ENCODE data around the gene CLCN4. TPM values are rescaled to one million over a fixed set of nuclear protein-coding genes. Genes with fewer than 3 reads are reported as not detected.

The CLCN4 gene
- total and polyA plus RNA-seq, 4 experiments from 2014 or later: 0.28 to 0.29 TPM; not detected in 2

- Histone ChIP-seq H3K27me3 (ENCODE audit: insufficient read depth, low read length) (no peaks in the 10 kb centered on the region), H3K9me3 (ENCODE audit: control insufficient read depth in 1 of 2, low read length in 2 of 2) (no peaks in the 10 kb centered on the region), H3K4me3 (ENCODE audit: low read length in 2 of 2) (peak overlapping the region in 1 of 2 donors; percentile 21), H3K27ac (ENCODE audit: low read depth, low read length) (peak overlapping the region; percentile 78), H3K4me1 (ENCODE audit: insufficient read depth, low read length) (peaks cover 65% of the 10 kb centered on the region), H3K36me3 (ENCODE audit: insufficient read depth, low read length) (no peaks in the 10 kb centered on the region)
- intact Hi-C loops (cut with micrococcal nuclease): loop anchor here (1.0 to 10.0 kb wide), 3 partner anchors 13 to 767 kb away; no protein-coding TSS in a partner anchor
- Mint-ChIP-seq H3K27ac (peak overlapping the region; percentile 69 to 99 (median 97)), H3K36me3 (peaks cover 4 to 19% of the 10 kb centered on the region in 2 donors), H3K9me3 (peaks cover 0 to 2% (median 0%) of the 10 kb centered on the region in 8 donors), H3K4me3 (peak overlapping the region; percentile 52 to 92 (median 87)), H3K4me1 (peaks cover 19 to 71% (median 50%) of the 10 kb centered on the region in 4 donors), H3K27me3 (no peaks in the 10 kb centered on the region)
- peak; percentile 46 to 79 (median 71) for DNase-seq
- ChIA-PET CTCF (ENCODE audit: partially characterized antibody) (interaction anchor here (1.1 to 5.1 kb wide), 10 partner anchors 9 to 116 kb away, joined by 3 to 31 read pairs (median 5); no protein-coding TSS in a partner anchor), POLR2A (ENCODE audit: partially characterized antibody) (interaction anchor here (0.9 to 6.0 kb wide), 9 partner anchors 10 to 114 kb away, joined by 4 to 79 read pairs (median 7); no protein-coding TSS in a partner anchor)
Measured at GRCh38 chrX:10111364-10112148, 45.2 kb upstream of the CLCN4 start.

DNA sequence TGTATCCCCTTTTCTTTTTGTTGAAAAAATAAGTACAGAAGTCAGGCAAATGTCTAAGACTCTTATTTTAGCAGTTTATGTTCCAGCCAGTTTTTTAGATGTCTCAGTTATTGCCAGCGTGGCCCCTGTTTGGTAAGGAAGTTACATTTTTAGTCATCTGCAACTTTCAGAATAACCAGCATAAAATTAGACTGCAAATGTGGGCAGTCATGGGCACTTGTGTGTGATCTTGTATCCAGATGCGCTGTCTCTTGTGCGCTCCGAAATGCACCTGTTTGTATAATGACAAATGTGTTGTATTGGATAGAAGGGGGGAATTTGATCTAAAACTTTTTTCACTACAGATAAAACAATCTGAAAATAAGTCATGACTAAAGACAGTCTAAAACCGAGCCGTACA, 44.3 kb upstream of the CLCN4 start:
- Mint-ChIP-seq H3K4me3 (peak overlapping the region in 2 of 8 donors; percentile 8 to 26), H3K4me1 (peaks cover 15 to 61% (median 42%) of the 10 kb centered on the region in 4 donors), H3K9me3 (peaks cover 0 to 2% (median 0%) of the 10 kb centered on the region in 8 donors), H3K27me3 (no peaks in the 10 kb centered on the region), H3K36me3 (peaks cover 5 to 23% of the 10 kb centered on the region in 2 donors), H3K27ac (peak overlapping the region; percentile 24 to 97 (median 81))
- Histone ChIP-seq H3K9me3 (ENCODE audit: control insufficient read depth in 1 of 2, low read length in 2 of 2) (no peaks in the 10 kb centered on the region), H3K27ac (ENCODE audit: low read depth, low read length) (peak overlapping the region; percentile 78), H3K4me3 (ENCODE audit: low read length in 2 of 2) (no peak overlapping the region), H3K36me3 (ENCODE audit: insufficient read depth, low read length) (no peaks in the 10 kb centered on the region), H3K27me3 (ENCODE audit: insufficient read depth, low read length) (no peaks in the 10 kb centered on the region), H3K4me1 (ENCODE audit: insufficient read depth, low read length) (peaks cover 56% of the 10 kb centered on the region)
- intact Hi-C loops (cut with micrococcal nuclease): loop anchor here (10.0 kb wide), 1 partner anchor 768 kb away; no protein-coding TSS in a partner anchor
- CTCF ChIA-PET (ENCODE audit: partially characterized antibody): interaction anchor here (0.9 to 5.1 kb wide), 8 partner anchors 8 to 115 kb away, joined by 3 to 31 read pairs (median 14); no protein-coding TSS in a partner anchor
- DNase-seq: no peak
- POLR2A ChIA-PET (ENCODE audit: partially characterized antibody): interaction anchor here (0.9 to 5.2 kb wide), 3 partner anchors 29 to 97 kb away, joined by 4 to 75 read pairs (median 16); no protein-coding TSS in a partner anchor

DNA sequence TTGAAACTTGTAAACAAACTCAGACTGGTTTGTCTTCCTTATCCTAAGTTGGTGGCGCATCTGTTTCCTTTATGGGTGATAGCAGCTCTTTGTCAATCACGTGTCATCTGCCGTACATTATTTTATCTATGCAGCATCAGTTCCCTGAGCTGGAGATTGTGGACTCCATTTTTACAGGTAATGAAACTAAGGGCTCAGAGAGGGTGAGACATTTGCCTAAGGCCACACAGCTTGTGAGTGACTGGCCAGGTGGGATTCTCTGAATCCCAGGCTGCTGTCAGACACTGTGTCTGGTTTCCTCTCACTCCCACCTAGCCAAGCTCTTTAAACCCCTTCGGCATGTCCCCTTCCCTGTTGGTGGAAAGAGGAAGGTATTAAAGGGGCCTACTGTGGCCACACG, 41.7 kb upstream of the CLCN4 start:
- no peak overlapping the region for H3K27ac ChIP-seq (ENCODE audit: low read depth, low read length)
- H3K4me1 ChIP-seq (ENCODE audit: insufficient read depth, low read length): peaks cover 31% of the 10 kb centered on the region
- no peaks in the 10 kb centered on the region for H3K27me3 ChIP-seq (ENCODE audit: insufficient read depth, low read length)
- H3K36me3 ChIP-seq (ENCODE audit: insufficient read depth, low read length): no peaks in the 10 kb centered on the region
- Mint-ChIP-seq H3K36me3 (peaks cover 8 to 36% of the 10 kb centered on the region in 2 donors), H3K27me3 (no peaks in the 10 kb centered on the region), H3K27ac (peak overlapping the region in 5 of 7 donors; percentile 36 to 80 (median 60)), H3K9me3 (peaks cover 0 to 6% (median 0%) of the 10 kb centered on the region in 8 donors), H3K4me3 (no peak overlapping the region), H3K4me1 (peaks cover 15 to 46% (median 31%) of the 10 kb centered on the region in 4 donors)
- intact Hi-C loops (cut with micrococcal nuclease): loop anchor here (10.0 kb wide), 1 partner anchor 770 kb away; no protein-coding TSS in a partner anchor
- ChIA-PET CTCF (ENCODE audit: partially characterized antibody) (interaction anchor here (1.0 to 6.8 kb wide), 6 partner anchors 36 to 119 kb away, joined by 3 to 130 read pairs (median 4); no protein-coding TSS in a partner anchor), POLR2A (ENCODE audit: partially characterized antibody) (interaction anchor here (1.4 kb wide), 1 partner anchor 17 kb away, joined by 7 read pairs; no protein-coding TSS in a partner anchor)
- H3K4me3 ChIP-seq (ENCODE audit: low read length in 2 of 2): no peak overlapping the region
- no peaks in the 10 kb centered on the region for H3K9me3 ChIP-seq (ENCODE audit: control insufficient read depth in 1 of 2, low read length in 2 of 2)
- DNase-seq: no peak

- H3K4me1 Mint-ChIP-seq: peaks cover 5 to 44% (median 16%) of the 10 kb centered on the region in 4 donors
- no peak overlapping the region for H3K27ac ChIP-seq (ENCODE audit: low read depth, low read length)
- CTCF ChIA-PET (ENCODE audit: partially characterized antibody): interaction anchor here (1.0 to 6.8 kb wide), 9 partner anchors 18 to 130 kb away, joined by 3 to 130 read pairs (median 13); no protein-coding TSS in a partner anchor
- H3K9me3 Mint-ChIP-seq: peaks cover 0 to 4% (median 0%) of the 10 kb centered on the region in 8 donors
- H3K4me3 ChIP-seq (ENCODE audit: low read length in 2 of 2): no peak overlapping the region
- no peak overlapping the region for H3K27ac Mint-ChIP-seq
- intact Hi-C loops (cut with micrococcal nuclease): loop anchor here (10.0 kb wide), 1 partner anchor 772 kb away; no protein-coding TSS in a partner anchor
- H3K9me3 ChIP-seq (ENCODE audit: control insufficient read depth in 1 of 2, low read length in 2 of 2): no peaks in the 10 kb centered on the region
- H3K4me1 ChIP-seq (ENCODE audit: insufficient read depth, low read length): peaks cover 10% of the 10 kb centered on the region
- H3K27me3 ChIP-seq (ENCODE audit: insufficient read depth, low read length): no peaks in the 10 kb centered on the region
- H3K27me3 Mint-ChIP-seq: no peaks in the 10 kb centered on the region
- H3K36me3 Mint-ChIP-seq: peaks cover 8 to 27% of the 10 kb centered on the region in 2 donors
- POLR2A ChIA-PET (ENCODE audit: partially characterized antibody): interaction anchor here (1.2 kb wide), 1 partner anchor 46 kb away, joined by 3 read pairs; no protein-coding TSS in a partner anchor
- DNase-seq: no peak
- H3K36me3 ChIP-seq (ENCODE audit: insufficient read depth, low read length): no peaks in the 10 kb centered on the region
- H3K4me3 Mint-ChIP-seq: no peak overlapping the region
Measured at GRCh38 chrX:10117301-10117700, 39.5 kb upstream of the CLCN4 start.

- CTCF ChIA-PET (ENCODE audit: partially characterized antibody): interaction anchor here (1.0 to 6.8 kb wide), 13 partner anchors 19 to 135 kb away, joined by 3 to 130 read pairs (median 10); no protein-coding TSS in a partner anchor
- Histone ChIP-seq H3K36me3 (ENCODE audit: insufficient read depth, low read length) (no peaks in the 10 kb centered on the region), H3K9me3 (ENCODE audit: control insufficient read depth in 1 of 2, low read length in 2 of 2) (no peaks in the 10 kb centered on the region), H3K4me3 (ENCODE audit: low read length in 2 of 2) (no peak overlapping the region), H3K27me3 (ENCODE audit: insufficient read depth, low read length) (no peaks in the 10 kb centered on the region), H3K4me1 (ENCODE audit: insufficient read depth, low read length) (peaks cover 4% of the 10 kb centered on the region), H3K27ac (ENCODE audit: low read depth, low read length) (no peak overlapping the region)
- Mint-ChIP-seq H3K27me3 (no peaks in the 10 kb centered on the region), H3K9me3 (peaks cover 0 to 4% (median 0%) of the 10 kb centered on the region in 8 donors), H3K27ac (no peak overlapping the region), H3K4me1 (peaks cover 3 to 41% (median 11%) of the 10 kb centered on the region in 4 donors), H3K36me3 (peaks cover 8 to 27% of the 10 kb centered on the region in 2 donors), H3K4me3 (no peak overlapping the region)
- POLR2A ChIA-PET (ENCODE audit: partially characterized antibody): interaction anchor here (1.2 to 1.6 kb wide), 2 partner anchors 47 to 104 kb away, joined by 3 read pairs; no protein-coding TSS in a partner anchor
- intact Hi-C loops (cut with micrococcal nuclease): loop anchor here (2.0 to 10.0 kb wide), 2 partner anchors 773 to 1369 kb away; no protein-coding TSS in a partner anchor
- DNase-seq: no peak
Measured at GRCh38 chrX:10117864-10118377, 38.9 kb upstream of the CLCN4 start.

GRCh38 chrX:10118530-10118929, 38.2 kb upstream of the CLCN4 start:
- H3K4me3 Mint-ChIP-seq: no peak overlapping the region
- intact Hi-C loops (cut with micrococcal nuclease): loop anchor here (2.0 to 10.0 kb wide), 2 partner anchors 774 to 1370 kb away; no protein-coding TSS in a partner anchor
- peaks cover 0 to 4% (median 0%) of the 10 kb centered on the region in 8 donors for H3K9me3 Mint-ChIP-seq
- H3K4me1 Mint-ChIP-seq: peaks cover 1 to 36% (median 7%) of the 10 kb centered on the region in 4 donors
- Histone ChIP-seq H3K9me3 (ENCODE audit: control insufficient read depth in 1 of 2, low read length in 2 of 2) (no peaks in the 10 kb centered on the region), H3K27me3 (ENCODE audit: insufficient read depth, low read length) (no peaks in the 10 kb centered on the region), H3K4me1 (ENCODE audit: insufficient read depth, low read length) (no peaks in the 10 kb centered on the region), H3K27ac (ENCODE audit: low read depth, low read length) (no peak overlapping the region), H3K36me3 (ENCODE audit: insufficient read depth, low read length) (no peaks in the 10 kb centered on the region), H3K4me3 (ENCODE audit: low read length in 2 of 2) (no peak overlapping the region)
- ChIA-PET POLR2A (ENCODE audit: partially characterized antibody) (interaction anchor here (0.7 to 1.6 kb wide), 3 partner anchors 41 to 104 kb away, joined by 3 read pairs; no protein-coding TSS in a partner anchor), CTCF (ENCODE audit: partially characterized antibody) (interaction anchor here (1.0 to 6.8 kb wide), 21 partner anchors 8 to 221 kb away, joined by 3 to 130 read pairs (median 8); no protein-coding TSS in a partner anchor)
- no peaks in the 10 kb centered on the region for H3K27me3 Mint-ChIP-seq
- DNase-seq: no peak
- H3K27ac Mint-ChIP-seq: peak overlapping the region in 1 of 7 donors; percentile 43
- H3K36me3 Mint-ChIP-seq: peaks cover 8 to 24% of the 10 kb centered on the region in 2 donors

Data from CD4-positive, alpha-beta memory T cell (primary cell).